WTC11 (cell line): ENCODE data around the gene FOXJ3.

Source experiments
- CREB1 ChIP-seq: sonication (generic); formaldehyde crosslinking; IDR thresholded peaks from 2 replicates; pipeline ENCODE4 v1.8.0; 2023; ENCODE audit warnings: mild to moderate bottlenecking, missing genetic modification reagents
- ELF4 ChIP-seq: sonication (generic); formaldehyde crosslinking; IDR thresholded peaks from 2 replicates; pipeline ENCODE4 v1.8.1; 2022; ENCODE audit warnings: low read depth, mild to moderate bottlenecking, moderate library complexity, missing genetic modification reagents
- ZNF263 ChIP-seq: sonication (generic); formaldehyde crosslinking; IDR thresholded peaks from 2 replicates; pipeline ENCODE4 v1.8.1; 2022; ENCODE audit warnings: low read depth, mild to moderate bottlenecking, moderate library complexity, missing genetic modification reagents
- TF ChIP-seq, protein P1 (sequence below): fragments of 200-600 bp; IDR thresholded peaks from 2 replicates; pipeline ENCODE4 v1.8.0; 2022; ENCODE audit warnings: antibody characterized with exemption
- TF ChIP-seq, protein P2 (sequence below): sonication (generic); formaldehyde crosslinking; IDR thresholded peaks from 2 replicates; pipeline ENCODE4 v1.8.1; 2023; ENCODE audit warnings: mild to moderate bottlenecking, moderate library complexity, missing genetic modification reagents
- TF ChIP-seq, protein P3 (sequence below): sonication (generic); formaldehyde crosslinking; conservative IDR thresholded peaks from 2 replicates; pipeline ENCODE4 v1.8.1; 2022; ENCODE audit warnings: mild to moderate bottlenecking, missing genetic modification reagents

DNA sequence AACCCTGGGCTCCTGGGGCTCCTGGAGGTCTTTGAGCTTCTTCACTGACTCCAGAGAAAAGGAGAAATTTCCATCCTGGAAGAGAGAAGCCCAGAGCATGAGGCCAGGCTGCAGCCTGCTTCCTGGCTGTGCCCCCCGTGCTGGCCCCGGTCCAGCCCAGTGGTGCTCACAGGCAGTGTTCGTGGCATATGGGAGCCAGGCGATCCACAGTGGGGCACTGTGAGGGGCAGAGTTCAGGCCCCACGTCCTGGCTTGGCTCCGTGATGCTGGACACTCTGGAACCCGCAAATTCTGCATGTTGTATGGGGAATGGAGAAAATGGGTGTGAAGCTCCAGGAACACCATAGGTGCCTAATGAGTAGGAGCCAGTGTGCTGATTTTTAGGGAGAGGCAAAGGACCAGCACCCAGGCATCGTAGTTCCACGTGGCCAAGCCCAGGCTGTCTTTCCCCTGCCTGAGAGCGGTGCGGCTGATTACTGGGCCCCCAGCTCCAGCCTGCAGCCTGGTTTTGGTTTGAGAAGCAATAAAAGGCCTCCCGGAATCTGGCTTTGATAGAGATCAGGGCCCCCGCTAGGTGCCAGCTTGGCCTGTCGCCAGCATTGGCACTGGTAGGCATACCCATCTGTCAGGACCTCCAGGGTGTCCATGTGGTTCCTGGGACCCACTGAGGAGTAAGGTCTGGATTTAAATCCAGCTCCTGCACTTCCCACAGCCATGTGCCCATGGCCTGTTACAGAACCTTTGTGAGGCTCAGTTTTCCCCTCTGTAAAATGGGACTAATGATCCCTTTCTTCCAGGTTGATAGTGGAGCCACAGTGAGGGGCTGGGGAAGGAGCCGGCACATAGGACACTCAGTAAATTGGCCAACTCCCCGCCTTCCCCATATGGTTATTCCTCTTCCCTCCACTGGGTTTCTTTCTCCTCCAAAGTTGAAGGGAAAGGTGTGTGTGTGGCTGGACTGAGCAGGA is 171.2 kb downstream of the FOXJ3 start:
- TF ChIP-seq, protein P1, sequence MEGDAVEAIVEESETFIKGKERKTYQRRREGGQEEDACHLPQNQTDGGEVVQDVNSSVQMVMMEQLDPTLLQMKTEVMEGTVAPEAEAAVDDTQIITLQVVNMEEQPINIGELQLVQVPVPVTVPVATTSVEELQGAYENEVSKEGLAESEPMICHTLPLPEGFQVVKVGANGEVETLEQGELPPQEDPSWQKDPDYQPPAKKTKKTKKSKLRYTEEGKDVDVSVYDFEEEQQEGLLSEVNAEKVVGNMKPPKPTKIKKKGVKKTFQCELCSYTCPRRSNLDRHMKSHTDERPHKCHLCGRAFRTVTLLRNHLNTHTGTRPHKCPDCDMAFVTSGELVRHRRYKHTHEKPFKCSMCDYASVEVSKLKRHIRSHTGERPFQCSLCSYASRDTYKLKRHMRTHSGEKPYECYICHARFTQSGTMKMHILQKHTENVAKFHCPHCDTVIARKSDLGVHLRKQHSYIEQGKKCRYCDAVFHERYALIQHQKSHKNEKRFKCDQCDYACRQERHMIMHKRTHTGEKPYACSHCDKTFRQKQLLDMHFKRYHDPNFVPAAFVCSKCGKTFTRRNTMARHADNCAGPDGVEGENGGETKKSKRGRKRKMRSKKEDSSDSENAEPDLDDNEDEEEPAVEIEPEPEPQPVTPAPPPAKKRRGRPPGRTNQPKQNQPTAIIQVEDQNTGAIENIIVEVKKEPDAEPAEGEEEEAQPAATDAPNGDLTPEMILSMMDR = no peak
- TF ChIP-seq, protein P2, sequence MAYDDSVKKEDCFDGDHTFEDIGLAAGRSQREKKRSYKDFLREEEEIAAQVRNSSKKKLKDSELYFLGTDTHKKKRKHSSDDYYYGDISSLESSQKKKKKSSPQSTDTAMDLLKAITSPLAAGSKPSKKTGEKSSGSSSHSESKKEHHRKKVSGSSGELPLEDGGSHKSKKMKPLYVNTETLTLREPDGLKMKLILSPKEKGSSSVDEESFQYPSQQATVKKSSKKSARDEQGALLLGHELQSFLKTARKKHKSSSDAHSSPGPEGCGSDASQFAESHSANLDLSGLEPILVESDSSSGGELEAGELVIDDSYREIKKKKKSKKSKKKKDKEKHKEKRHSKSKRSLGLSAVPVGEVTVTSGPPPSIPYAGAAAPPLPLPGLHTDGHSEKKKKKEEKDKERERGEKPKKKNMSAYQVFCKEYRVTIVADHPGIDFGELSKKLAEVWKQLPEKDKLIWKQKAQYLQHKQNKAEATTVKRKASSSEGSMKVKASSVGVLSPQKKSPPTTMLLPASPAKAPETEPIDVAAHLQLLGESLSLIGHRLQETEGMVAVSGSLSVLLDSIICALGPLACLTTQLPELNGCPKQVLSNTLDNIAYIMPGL (CRISPR knock-in tag) = no peak
- TF ChIP-seq, protein P3, sequence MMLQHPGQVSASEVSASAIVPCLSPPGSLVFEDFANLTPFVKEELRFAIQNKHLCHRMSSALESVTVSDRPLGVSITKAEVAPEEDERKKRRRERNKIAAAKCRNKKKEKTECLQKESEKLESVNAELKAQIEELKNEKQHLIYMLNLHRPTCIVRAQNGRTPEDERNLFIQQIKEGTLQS (CRISPR knock-in tag) = no peak
- TF ChIP-seq ZNF263 (CRISPR knock-in tag) (no peak), CREB1 (no peak), ELF4 (CRISPR knock-in tag) (no peak)
